Airway epithelial cell (primary cell): ENCODE data around the gene SLC26A2. TPM values are rescaled to one million over a fixed set of nuclear protein-coding genes. Genes with fewer than 3 reads are reported as not detected.

ENCODE experiments used
- total RNA-seq: library from RNA; depleted of rRNA; stranded (reverse); fragments of >200 nt; gene quantifications from 2 replicates; pipeline ENCODE4 v1.2.3, GENCODE V29; 2015

Gene SLC26A2
- total RNA-seq = 7.8 and 10.0 TPM in 2 replicates

GRCh38 chr5:149960272-149961185 is at the start of gene SLC26A2:
Gene SLC26A2 (plus strand): TSS chr5:149960758. CDS start chr5:149977653, 16,895 bp downstream.

GRCh38 chr5:149944666-149945065 is 15.9 kb upstream of the SLC26A2 start, which contains the start of gene PDE6A:
Gene PDE6A (minus strand): TSS chr5:149944793. CDS start chr5:149944673, 120 bp downstream.

GRCh38 chr5:150000256-150000989 is 39.9 kb downstream of the SLC26A2 start, which contains the start of the genes HMGXB3 and TIGD6:
Gene HMGXB3 (plus strand): TSS chr5:150000739. CDS start chr5:150004853, 4,114 bp downstream.
Gene TIGD6 (minus strand): TSS chr5:150000654. CDS start chr5:149996348, 4,306 bp downstream.

Other genes starting within 250 kb of the SLC26A2 start
- 2.8 and 3.2 TPM in 2 replicates for gene PPARGC1B, start 230.4 kb upstream of the SLC26A2 start, total RNA-seq
- 0.07 TPM in 1 of 2 replicates, not detected in the other for gene PDE6A, start 16.0 kb upstream of the SLC26A2 start, total RNA-seq
- 2.1 and 2.8 TPM in 2 replicates for gene TIGD6, start 39.9 kb downstream of the SLC26A2 start, total RNA-seq
- 24.5 and 30.3 TPM in 2 replicates for gene HMGXB3, start 40.0 kb downstream of the SLC26A2 start, total RNA-seq
- 0.09 TPM in 1 of 2 replicates, not detected in the other for gene CSF1R, start 125.8 kb downstream of the SLC26A2 start, total RNA-seq
- 3.9 and 4.9 TPM in 2 replicates for gene PDGFRB, start 195.1 kb downstream of the SLC26A2 start, total RNA-seq
- gene CDX1, start 206.0 kb downstream of the SLC26A2 start, total RNA-seq = not detected in 2 replicates
- not detected in 2 replicates for gene SLC6A7, start 229.3 kb downstream of the SLC26A2 start, total RNA-seq